Midbrain (tissue), 1 donor: Measurements from ENCODE around the gene GTF3C1.
"Not testable (repeated sequence)": the region's sequence is repeated elsewhere in the genome, so short reads cannot be mapped to it uniquely, and the experiment has no call there.

ENCODE experiments used
- DNase-seq: peaks from one replicate; lab custom pipeline; 2025; lab: John Stamatoyannopoulos, UW

Gene GTF3C1

GRCh38 chr16:27441276-27441675, 108.4 kb downstream of the GTF3C1 start:
- DNase-seq, result no peak

DNA sequence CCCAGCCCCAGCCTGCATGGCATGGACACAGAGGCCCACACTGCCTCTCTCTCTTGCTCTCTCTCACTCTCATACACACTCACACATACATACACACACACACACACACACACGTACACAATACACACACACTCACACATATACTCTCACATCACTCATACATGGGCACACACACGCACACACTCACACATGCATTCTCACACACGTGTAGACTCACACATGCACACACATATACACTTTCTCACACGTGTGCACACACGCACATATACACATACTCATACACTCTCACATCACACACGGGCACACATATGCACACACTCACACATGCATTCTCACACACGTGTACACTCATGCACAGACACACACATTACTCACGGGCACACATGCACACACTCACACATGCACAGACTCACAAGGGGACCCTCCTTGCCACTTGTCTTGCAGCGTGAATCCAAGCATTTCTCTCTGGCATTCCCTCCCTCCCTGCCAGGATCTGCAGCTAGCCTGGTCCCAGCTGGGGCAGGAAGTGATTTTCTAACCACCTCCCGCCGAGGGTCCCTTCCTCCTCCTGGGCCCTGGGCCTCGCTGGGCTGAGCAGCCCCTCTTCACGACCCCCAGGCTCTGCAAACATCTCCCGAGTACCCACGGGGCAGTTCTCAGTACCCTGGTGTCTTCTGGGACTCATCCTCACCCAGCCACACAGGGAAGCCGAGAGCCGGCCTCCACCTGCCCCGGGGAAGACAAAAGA, 110.3 kb downstream of the GTF3C1 start:
- DNase-seq, result no peak

GRCh38 chr16:27437946-27438345, 111.8 kb downstream of the GTF3C1 start:
- DNase-seq, result no peak

GRCh38 chr16:27436921-27437650, 112.6 kb downstream of the GTF3C1 start:
- no peak for DNase-seq

DNA sequence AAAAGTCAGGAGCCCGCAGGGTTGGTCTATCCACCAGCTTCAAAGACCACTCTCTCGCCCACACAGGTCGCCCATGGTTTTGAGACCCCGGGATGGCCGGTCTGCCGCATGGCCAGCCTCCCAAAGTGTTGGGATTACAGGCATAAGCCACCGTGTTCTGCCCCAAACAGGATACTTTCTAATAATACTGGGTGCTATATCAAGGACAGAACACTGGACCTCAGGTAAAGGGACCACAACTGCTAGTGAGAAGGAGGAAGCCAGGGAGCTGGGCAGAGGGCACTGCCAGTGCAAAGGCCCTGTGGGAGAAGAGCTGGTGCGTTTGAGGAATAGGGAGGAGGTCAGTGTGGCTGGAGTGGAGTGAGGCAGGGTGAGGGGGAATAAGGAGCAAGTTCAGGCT, 113.6 kb downstream of the GTF3C1 start:
- no peak for DNase-seq

DNA sequence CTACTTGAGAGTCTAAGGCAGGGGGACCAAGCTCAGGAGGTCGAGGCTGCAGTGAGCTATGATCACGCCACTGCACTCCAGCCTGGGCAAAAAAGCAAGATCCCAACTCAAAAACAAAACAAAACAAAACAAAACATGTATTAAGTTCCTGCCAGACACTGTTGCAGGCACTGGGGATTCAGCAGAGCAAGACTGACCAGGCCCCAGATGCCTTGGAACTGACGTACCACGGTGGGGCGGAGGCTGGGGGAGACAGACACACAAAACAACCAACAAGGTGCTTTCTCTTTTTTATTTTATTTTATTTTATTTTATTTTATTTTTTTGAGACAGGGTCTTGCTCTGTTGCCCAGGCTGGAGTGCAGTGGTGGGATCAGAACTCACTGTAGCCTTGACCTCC, 114.6 kb downstream of the GTF3C1 start:
- DNase-seq, result not testable (repeated sequence)

- no peak for DNase-seq
These were observed 115.3 kb downstream of the GTF3C1 start for GRCh38 chr16:27434141-27435051.

DNA sequence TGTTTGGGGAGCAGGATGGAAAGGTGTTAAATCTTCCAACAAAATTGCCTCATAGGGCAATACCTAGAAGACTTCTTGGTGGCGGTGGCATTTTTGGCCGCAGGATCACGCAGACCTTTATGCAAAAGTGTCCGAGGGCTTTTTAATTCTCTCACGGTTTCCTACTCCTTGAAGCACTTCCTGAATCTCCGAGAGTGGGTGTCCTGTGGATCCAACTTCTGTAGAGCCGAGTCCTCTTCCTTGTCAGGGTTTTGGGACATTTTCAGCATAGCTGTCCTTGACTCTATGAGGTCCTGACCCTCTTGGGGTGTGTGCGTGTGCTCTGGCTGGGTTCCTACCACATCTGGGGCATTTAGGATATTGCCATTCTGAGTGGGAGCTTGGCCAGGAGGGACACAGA, 116.1 kb downstream of the GTF3C1 start:
- no peak for DNase-seq

DNA sequence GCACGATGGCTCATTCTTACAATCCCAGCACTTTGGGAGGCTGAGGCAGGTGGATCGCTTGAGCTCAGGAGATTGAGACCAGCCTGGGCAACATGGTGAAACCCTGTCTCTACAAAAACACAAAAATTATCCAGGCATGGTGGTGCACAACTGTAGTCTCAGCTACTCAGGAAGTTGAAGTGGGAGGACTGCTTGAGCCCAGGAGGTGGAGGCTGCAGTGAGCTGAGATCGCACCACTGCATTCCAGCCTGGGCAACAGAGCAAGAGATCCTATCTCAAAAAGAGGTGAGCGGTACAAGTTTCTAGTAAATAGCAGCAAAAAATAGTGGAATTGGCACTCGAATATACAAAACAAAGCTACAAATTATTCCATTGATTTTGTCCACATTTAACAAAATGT, 116.5 kb downstream of the GTF3C1 start:
- not testable (repeated sequence) for DNase-seq

DNA sequence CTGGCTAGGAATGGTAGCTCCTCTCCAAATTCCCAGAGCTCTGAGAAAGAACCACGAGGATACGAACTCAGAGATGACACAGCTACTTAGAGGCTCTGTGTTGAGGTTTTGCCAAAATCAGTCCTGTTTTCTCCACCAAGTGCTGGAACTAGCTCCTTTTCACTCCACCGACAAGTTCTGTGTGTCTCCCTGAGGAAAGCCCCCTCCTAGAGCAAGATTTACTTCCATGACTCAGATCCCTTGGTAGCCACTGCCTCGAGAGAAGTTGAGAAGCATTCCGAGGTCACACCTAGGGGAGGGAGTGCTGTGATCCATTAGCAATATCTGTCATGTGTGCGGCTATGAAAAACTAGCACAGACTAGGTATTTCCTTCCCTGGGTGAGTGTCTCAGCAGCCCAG, 117.2 kb downstream of the GTF3C1 start:
- DNase-seq, result no peak

DNA sequence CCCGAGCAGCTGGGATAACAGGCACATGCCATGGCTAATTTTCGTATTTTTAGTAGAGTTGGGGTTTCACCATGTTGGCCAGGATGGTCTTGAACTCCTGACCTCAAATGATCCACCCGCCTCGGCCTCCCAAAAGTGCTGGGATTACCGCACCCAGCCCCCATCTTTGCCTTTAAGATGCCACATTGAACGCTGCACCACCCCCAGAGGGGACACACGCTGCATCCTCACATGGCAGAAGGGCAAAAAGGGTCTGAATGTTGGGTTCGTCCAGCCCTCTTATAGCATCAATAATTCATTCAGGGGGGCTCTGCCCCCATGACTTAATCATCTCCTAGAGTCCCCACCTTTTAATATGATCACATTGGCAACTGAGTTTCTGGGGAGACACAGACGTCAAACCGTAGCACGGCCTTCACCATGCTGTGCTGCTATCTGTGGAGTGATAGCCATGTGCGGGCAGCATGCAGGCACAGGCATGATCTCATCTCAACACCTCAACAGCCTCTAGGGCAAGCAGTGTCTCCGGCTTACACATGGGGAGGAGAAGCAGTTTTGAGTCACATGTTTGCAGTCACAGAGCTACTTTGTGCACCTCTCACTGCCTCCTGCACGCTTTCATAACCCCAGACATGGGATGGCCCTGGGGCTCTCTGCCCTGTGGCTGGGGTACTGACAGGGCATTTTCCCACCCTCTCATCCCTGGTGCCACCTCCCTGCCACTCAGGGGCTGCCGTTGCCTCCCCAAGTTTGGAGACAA, 117.8 kb downstream of the GTF3C1 start:
- DNase-seq, result no peak

DNA sequence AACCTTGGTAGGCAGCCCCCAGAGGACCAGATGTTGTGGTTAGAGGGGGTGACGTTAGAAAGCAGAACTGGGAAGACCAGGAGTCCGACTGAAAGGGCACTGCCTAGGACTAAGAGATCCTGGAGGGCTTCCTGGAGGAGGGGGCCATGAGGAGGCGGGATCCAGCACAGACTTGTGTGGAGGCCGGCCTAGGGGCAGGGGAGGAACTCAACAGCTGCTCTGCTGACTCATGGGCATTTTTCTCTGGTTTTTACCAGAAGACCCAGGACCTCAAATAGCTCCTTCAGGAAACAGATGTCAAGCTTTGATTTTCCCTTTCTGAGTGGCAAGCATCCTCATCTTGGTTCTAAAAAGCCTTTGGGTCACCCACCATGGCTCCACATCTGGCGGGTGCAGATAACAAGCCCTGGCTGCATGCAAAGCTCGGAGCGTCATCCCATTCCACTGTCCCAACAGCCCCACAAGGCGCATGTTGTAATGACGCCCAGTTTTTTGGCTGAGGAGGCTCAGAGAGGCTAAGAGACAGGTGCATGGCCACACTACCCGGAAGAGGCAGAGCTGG, 118.7 kb downstream of the GTF3C1 start:
- no peak for DNase-seq

- DNase-seq, result no peak
These were observed 119.2 kb downstream of the GTF3C1 start for GRCh38 chr16:27430512-27430911.

DNA sequence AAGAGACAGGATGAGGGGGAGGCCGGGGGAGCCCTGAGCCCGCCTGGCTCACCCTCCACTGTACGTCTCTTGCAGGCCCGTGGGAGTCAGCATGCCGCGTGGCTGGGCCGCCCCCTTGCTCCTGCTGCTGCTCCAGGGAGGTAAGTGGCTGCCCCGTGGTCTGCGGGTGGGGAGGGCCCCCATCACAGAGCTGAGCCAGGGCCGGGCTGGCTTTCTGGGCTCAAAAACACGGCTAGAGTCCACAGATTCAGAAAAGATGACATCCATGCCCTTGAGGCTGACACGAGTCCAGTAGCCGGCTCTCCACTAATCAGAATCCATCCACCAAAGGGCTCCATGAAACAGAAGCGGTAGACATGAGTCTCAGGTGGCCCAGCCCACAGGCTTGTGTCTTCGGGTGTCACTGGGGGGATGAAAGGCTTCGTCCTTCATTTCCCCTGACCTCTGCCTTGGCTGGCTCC, 119.7 kb downstream of the GTF3C1 start:
- no peak for DNase-seq

- no peak for DNase-seq
These were observed 120.3 kb downstream of the GTF3C1 start for GRCh38 chr16:27429330-27429871.

DNA sequence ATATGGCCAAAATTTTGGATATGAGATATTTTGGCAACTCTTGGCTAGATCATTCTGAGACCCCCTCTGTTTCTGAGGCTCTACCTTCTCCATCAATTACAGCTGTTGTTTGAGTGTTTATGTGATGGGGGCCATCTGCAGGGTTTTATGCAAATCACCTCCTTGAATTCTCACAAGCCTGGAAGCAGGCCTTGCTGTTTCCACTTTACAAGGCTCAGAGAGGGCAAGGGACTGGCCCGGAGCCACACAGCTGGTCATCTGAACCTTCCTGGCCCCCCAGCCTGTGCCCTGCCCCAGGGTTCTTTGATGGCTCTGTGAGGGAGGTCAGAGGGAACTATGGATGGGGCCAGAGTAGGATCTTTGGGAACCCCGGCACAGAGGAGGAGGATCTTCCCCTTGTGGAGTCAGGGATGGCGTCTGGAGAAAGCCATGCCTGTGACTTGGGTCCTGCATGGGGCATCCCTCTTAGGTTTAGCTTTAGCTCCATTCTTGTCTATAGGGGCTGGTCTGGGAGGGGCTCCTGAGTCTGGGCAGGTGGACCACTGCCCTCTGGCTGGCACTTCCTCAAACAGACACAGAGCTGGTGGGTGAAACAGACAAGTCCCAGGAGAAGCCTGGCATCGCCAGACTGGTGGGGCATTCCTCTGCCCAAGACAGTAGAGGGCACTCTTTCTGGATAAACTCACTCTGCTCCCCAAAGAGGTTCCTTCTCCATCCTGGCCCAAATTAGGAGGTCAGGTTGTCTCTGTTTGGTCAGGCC, 121.5 kb downstream of the GTF3C1 start:
- DNase-seq, result no peak

DNA sequence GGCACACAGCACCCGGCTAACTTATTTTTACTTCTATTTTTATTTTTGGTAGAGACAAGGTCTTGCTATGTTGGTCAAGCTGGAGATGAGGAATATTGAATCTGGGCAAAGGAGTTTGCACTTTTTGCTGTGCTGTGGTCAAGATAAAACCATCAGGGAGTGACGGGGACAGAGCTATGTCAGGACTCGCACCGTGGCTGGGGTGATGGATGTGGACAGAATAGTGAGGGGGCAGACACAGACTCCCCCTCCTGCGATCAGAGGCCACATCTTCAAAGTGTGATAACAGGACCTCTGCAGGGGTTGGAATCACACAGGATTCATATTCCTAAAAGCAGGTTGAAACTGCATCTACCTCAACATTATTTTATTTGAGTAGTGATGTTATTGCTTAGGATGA, 122.2 kb downstream of the GTF3C1 start:
- no peak for DNase-seq

DNA sequence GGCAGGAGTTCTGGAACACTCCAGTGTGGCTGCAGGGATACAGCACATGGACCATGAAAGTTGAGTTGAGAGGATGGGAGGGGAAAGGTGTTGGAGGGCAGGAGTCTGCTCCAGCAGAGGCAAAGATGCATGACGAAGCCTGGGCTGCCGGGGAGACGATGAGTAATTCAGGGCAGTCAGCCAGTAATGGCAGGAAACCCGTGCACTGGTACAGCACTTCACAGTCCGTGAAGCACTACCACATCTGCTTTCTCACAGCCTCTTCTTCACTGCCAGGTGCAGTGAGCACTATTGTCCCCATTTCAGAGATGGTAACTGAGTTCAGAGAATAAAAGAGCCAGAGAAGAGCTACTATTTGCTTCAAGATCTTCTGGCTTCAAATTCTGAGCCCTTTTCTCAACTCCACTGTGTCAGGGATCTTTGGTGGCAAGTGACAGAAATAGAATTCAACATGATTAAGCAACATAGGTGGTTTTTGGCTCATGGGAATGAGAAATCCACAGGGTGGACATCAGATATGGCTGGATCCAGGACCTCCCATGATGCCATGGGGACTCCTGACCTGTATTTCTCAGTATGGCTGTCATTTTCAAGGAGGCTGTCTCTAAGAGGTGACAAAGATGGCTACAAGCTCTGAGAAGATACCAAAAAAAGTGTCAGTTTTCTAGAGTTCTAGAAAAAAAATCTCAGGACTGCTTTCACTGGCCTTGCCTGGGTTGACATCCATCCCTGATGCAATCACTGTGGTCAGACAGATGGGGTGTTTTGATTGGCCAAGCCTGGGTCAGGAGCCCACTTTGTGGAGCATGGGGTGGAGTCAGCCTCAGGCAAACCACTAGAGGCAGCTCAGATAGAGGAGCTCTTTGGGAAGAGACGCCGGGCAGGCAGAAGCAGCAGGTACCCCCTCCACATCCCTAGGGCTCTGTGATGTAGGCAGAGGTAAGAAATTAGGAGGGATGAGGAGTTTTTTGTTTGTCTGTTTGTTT, 123.0 kb downstream of the GTF3C1 start:
- DNase-seq, result no peak

- no peak for DNase-seq
These were observed 123.8 kb downstream of the GTF3C1 start for GRCh38 chr16:27425961-27426360.
